Muscle layer of colon (tissue), 2 donors: ENCODE measurements around the gene FBXO48.

Experiments
- H3K27ac ChIP-seq: one replicate; pipeline ENCODE4 v1.7.0; 2013; ENCODE audit warnings: low read depth, mild to moderate bottlenecking, low read length, moderate library complexity
- H3K27me3 ChIP-seq, 2 donors: one replicate each; pipeline ENCODE4 v1.7.0; 2013; ENCODE audit warnings: low read length in 2 of 2, mild to moderate bottlenecking in 2 of 2; ENCODE audit not compliant: insufficient read depth in 2 of 2, control insufficient read depth in 1 of 2
- H3K36me3 ChIP-seq: one replicate; pipeline ENCODE4 v1.7.0; 2013; ENCODE audit warnings: mild to moderate bottlenecking, low read length; ENCODE audit not compliant: insufficient read depth
- H3K4me1 ChIP-seq: one replicate; pipeline ENCODE4 v1.7.0; 2013; ENCODE audit warnings: mild to moderate bottlenecking, low read length; ENCODE audit not compliant: insufficient read depth
- H3K4me3 ChIP-seq, 2 donors: one replicate each; pipeline ENCODE4 v1.7.0; 2013; ENCODE audit warnings: low read length in 2 of 2, low read depth in 1 of 2, mild to moderate bottlenecking in 1 of 2, moderate library complexity in 1 of 2
- H3K9ac ChIP-seq: one replicate; pipeline ENCODE4 v1.7.0; 2013; ENCODE audit warnings: low read length
- H3K9me3 ChIP-seq: one replicate; pipeline ENCODE4 v1.7.0; 2013; ENCODE audit warnings: mild to moderate bottlenecking, low read length
- donor health status: abdominal sarcoma.
- donor health status: Adenocarcinoma of cecum.

FBXO48 gene

DNA sequence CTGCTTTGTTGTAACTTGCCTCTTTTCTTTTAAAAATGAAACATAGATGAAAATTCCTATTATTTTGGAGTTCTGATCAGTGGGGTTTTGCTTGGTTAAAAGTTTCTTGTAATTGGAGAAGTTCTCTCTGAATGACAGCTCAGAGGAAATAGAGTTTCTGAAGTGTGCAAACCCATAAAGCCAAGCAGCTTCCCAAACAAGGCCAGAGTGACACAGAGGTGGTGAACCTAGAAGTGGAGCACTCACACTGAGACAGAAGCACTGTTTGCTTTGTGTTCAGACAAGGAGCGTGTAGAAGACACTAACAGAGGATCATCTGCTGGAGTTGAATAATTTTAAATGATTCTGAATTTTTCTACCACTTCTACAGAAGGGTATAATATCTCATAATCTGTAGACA, 49.2 kb downstream of the FBXO48 start:
- no peak overlapping the region for H3K9ac ChIP-seq
- no peaks in the 10 kb centered on the region for H3K36me3 ChIP-seq
- H3K27me3 ChIP-seq: no peaks in the 10 kb centered on the region
- no peak overlapping the region for H3K27ac ChIP-seq
- H3K4me1 ChIP-seq: no peaks in the 10 kb centered on the region
- no peaks in the 10 kb centered on the region for H3K9me3 ChIP-seq
- no peak overlapping the region for H3K4me3 ChIP-seq

DNA sequence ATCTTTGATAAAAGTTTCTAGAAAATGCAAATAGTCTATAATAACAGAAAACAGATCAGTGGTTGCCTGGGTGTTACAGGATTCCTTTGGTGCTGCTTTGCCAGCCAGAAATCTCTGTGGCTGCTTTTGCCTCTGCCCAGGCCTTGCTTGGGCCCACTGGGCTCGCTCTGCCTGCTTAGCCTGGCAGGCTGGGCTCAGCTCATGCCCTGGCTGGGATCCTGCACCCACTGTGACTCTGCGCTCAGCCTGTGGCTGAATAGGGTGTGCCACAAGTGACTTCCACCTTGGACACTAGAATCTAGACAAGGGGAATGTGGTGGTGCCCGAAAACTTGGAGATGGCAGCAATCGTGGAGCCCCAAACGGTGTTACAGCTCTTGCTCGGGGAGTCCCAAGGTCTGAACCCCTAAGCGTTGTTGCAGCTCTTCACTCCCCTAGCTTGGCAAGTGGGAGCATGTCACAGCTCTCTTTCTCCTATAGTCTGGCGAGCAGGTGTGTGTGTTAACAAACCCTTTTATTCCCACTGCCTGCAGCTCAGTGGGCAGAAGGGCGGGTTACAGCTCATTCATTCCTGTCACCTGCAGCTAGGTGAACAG, 50.9 kb downstream of the FBXO48 start:
- H3K4me3 ChIP-seq: no peak overlapping the region
- H3K4me1 ChIP-seq: no peaks in the 10 kb centered on the region
- no peak overlapping the region for H3K9ac ChIP-seq
- H3K27ac ChIP-seq: no peak overlapping the region
- H3K9me3 ChIP-seq: no peaks in the 10 kb centered on the region
- no peaks in the 10 kb centered on the region for H3K27me3 ChIP-seq
- no peaks in the 10 kb centered on the region for H3K36me3 ChIP-seq

GRCh38 chr2:68415521-68415920, 51.6 kb downstream of the FBXO48 start:
- Histone ChIP-seq H3K36me3 (no peaks in the 10 kb centered on the region), H3K27ac (no peak overlapping the region), H3K4me1 (no peaks in the 10 kb centered on the region), H3K9me3 (no peaks in the 10 kb centered on the region), H3K9ac (no peak overlapping the region), H3K4me3 (no peak overlapping the region), H3K27me3 (no peaks in the 10 kb centered on the region)

DNA sequence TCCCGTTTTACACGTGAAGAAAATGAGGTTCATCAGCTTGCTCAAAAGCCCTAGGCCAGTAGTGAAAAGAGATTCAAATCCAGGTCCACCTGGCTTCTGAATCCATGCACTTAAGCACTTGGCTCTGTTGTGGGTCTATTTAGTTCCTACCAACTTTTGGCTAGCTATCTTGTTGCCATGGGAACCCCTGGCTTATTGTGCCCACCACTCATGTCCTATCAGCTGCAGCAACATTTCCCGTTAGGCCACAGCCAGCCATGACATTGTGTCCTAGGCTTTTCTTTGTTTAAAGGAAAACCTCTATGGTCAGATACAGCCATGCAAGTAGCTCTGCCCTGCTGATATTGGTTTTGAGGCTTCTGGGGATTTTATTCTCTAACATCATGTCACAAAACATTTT, 52.2 kb downstream of the FBXO48 start:
- no peak overlapping the region for H3K9ac ChIP-seq
- no peaks in the 10 kb centered on the region for H3K27me3 ChIP-seq
- no peaks in the 10 kb centered on the region for H3K9me3 ChIP-seq
- no peaks in the 10 kb centered on the region for H3K36me3 ChIP-seq
- H3K27ac ChIP-seq: no peak overlapping the region
- no peaks in the 10 kb centered on the region for H3K4me1 ChIP-seq
- no peak overlapping the region for H3K4me3 ChIP-seq

- no peaks in the 10 kb centered on the region for H3K9me3 ChIP-seq
- H3K9ac ChIP-seq: no peak overlapping the region
- H3K36me3 ChIP-seq: no peaks in the 10 kb centered on the region
- no peak overlapping the region for H3K27ac ChIP-seq
- H3K4me3 ChIP-seq: no peak overlapping the region
- H3K4me1 ChIP-seq: no peaks in the 10 kb centered on the region
- H3K27me3 ChIP-seq: no peaks in the 10 kb centered on the region
Observed at GRCh38 chr2:68414452-68414851, 52.6 kb downstream of the FBXO48 start.

GRCh38 chr2:68413466-68413865, 53.6 kb downstream of the FBXO48 start:
- H3K9ac ChIP-seq: no peak overlapping the region
- H3K36me3 ChIP-seq: no peaks in the 10 kb centered on the region
- no peaks in the 10 kb centered on the region for H3K27me3 ChIP-seq
- H3K27ac ChIP-seq: no peak overlapping the region
- no peaks in the 10 kb centered on the region for H3K9me3 ChIP-seq
- no peaks in the 10 kb centered on the region for H3K4me1 ChIP-seq
- H3K4me3 ChIP-seq: no peak overlapping the region

- H3K36me3 ChIP-seq: no peaks in the 10 kb centered on the region
- no peak overlapping the region for H3K4me3 ChIP-seq
Observed at GRCh38 chr2:68412127-68412819, 54.8 kb downstream of the FBXO48 start.

DNA sequence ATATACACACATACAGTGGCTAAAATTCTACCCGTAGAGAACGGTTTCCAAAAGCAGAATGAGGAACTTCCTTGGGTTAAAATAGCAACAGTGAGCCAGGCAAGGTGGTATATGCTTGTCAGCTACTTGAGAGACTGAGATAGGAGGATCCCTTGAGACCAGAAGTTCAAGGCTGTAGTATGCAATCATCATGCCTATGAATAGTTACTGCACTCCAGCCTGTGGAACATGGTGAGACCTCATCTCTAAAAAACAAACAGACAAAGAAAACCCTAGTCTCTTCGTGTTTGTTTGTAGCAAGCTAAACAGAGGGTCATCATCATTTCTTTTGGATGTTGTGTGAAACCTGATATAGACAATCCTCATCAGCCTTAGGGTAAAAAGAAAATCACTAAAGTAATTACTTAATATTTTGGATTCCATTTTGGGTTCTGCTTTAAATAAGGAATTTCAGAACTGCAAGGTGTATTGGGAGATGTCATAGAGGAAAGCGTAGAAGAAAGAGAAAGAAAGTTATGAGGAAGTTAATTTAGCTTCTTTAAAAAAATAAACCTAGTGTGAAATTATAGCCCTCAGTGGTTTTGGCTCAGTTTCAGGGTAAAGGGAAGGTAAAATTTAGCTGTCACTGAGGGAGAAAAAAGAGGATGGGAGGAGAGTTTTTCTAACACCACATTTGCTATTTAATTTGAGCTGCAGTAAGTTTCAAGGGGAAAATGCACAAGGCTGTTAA, 55.5 kb downstream of the FBXO48 start:
- no peaks in the 10 kb centered on the region for H3K4me1 ChIP-seq
- no peaks in the 10 kb centered on the region for H3K9me3 ChIP-seq
- H3K9ac ChIP-seq: no peak overlapping the region
- H3K27ac ChIP-seq: no peak overlapping the region
- H3K4me3 ChIP-seq: no peak overlapping the region
- no peaks in the 10 kb centered on the region for H3K36me3 ChIP-seq
- H3K27me3 ChIP-seq: no peaks in the 10 kb centered on the region

More at GRCh38 chr2:68412127-68412819, 54.8 kb downstream of the FBXO48 start:
- no peak overlapping the region for H3K9ac ChIP-seq
- H3K27me3 ChIP-seq: no peaks in the 10 kb centered on the region
- H3K27ac ChIP-seq: no peak overlapping the region
- H3K9me3 ChIP-seq: no peaks in the 10 kb centered on the region
- no peaks in the 10 kb centered on the region for H3K4me1 ChIP-seq
